GM18868 (cell line): ENCODE measurements around the gene STK32C.
"Not testable (repeated sequence)": the region's sequence is repeated elsewhere in the genome, so short reads cannot be mapped to it uniquely, and the experiment has no call there.

Experiments
- ATAC-seq: cut with Tn5 transposase; IDR thresholded peaks from one replicate; pipeline ENCODE4 v1.9.1; 2021; ENCODE audit warnings: mild to moderate bottlenecking, moderate library complexity; ENCODE audit not compliant: unreplicated experiment

Gene STK32C

DNA sequence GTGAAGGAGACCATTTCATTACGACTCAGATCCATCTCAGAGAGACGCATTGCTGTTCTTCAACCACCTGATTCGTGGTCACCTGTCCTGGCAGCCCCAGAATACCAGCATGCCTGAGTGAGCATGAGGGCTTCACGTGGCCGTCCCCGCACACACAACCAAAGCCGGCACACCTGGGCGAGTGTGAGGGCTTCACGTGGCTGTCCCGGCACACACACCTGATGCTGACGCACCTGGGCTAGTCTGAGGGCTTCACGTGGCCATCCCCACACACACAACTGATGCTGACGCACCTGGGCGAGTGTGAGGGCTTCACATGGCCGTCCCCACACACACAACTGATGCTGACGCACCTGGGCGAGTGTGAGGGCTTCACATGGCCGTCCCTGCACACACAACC lies 86.8 kb downstream of the STK32C start:
- ATAC-seq = not testable (repeated sequence)

DNA sequence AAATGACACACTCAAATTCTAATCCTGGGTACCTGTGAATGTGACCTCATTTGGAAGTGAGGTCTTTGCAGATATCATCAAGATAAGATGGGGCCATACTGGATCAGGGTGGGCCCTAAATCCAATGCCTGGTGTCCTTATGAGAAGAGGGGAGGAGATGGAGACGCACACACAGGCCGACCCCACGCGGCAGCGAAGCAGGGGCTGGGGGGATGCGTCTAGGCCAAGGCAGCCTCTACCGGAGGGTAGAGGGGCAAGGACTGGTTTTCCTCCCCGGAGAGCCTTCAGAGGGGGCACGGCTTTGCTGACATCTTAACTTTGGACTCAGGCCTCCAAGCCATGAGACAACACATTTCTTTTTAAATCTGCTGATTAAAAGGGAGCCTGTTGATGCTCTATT lies 87.7 kb downstream of the STK32C start:
- no peak for ATAC-seq

DNA sequence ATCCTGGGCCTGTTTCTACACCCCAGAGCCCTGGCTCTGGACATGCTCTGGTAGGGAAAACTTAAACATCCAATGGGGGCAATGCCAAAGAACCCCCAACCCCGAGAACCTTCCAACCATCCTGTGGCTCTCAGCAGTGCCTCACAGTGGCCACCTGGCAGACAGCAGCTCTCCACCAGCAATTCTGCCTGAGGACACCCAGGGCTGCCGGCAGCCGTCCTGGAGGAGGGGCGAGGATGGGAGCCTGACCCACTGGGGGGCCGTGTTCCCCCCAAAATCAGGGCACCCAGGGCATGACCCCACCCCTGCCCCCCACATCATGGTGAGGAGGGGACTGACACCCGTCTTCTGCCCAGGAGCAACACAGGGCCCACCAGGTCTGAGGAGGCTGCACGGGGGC lies 88.3 kb downstream of the STK32C start:
- ATAC-seq = no peak

DNA sequence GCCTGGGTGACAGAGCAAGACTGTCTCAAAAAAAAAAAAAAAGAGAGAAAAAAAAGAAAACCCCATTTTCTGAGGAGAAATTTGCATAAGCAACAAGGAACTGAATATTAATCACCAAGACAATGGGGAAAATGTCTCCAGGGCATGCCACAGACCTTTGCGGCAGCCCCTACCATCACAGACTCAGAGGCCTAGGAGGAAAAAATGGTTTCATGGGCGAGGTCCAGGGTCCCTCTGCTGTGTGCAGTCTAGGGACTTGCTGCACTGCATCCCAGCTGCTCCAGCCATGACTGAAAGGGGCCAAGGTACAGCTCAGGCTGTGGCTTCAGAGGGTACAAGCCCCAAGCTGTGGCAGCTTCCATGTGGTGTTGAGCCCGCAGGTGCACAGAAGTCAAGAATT lies 91.3 kb downstream of the STK32C start:
- ATAC-seq = not testable (repeated sequence)

DNA sequence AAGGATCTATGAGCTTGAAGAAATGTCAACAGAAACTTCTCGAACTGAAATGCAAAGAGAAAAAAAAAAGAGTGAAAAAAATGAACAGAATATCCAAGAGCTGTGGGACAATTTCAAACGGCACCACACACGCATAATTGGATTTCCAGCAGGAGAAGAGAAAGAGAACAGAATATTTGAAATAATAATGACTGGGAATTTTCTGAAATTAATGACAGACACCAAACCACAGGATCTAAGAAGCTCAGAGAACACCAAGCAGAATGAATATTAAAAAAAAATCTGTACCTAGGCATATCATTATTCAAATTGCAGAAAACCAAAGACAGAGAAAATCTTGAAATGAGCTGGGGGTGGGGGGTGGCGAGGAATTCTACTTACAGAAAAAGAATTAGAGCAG lies 93.8 kb downstream of the STK32C start:
- no peak for ATAC-seq

DNA sequence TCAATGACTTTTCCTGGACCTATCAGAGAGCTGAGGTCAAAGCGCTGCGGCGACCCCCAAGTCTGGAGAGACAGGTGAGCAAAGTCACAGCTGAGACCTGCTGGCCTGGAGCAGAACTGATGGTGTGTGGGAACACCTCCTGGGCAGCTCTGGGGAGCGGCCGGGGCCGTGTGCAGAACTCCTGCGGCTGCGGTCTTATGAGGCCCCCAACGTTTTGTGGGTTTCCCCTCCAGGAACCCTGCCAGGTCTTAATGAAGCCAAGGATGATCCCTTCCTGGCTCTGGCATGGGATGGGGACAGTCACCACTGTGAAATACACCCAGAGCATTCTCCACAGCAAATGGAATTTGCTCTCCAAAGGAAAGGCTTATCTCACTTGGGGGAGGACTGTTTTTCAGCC lies 94.9 kb downstream of the STK32C start:
- no peak for ATAC-seq

DNA sequence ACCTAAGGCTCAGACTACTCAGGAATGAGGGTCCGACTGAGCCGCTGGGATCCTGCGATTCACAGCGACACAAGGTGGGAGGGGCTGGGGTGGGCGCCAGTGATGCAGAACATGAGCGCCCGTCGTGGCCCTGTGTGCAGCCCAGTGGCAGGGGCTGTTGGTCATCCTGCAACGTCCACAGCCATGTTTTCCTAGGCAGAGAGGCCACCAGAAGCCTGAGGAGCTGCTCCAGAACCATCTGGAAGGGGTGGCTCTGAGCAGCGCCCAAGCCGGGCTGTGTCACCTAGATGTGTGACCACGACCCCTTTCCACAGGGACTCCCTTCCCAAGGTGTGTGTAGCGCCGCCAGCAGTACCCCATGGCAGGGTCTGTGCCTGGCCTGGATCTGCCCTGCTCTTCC lies 96.5 kb downstream of the STK32C start:
- ATAC-seq = no peak

DNA sequence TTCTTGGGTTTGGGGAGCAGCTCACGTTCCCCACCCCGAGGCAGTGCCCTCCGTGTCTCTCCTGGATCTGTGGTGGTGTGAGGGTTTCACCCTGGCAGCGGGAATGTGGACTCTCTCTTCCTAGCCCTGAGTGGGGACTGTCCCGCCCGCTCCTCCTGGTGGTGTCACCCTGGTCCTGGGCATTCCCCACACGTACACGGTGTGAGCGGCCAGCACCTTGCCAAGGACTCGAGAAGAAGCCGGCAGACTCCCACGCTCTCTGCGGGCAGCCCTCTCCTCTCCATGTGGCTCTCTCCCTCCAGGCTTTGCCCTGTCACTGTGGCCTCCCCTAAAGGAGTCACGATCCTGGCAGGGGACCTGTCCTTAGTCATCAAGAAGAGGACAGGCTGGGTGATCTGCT lies 97.0 kb downstream of the STK32C start:
- no peak for ATAC-seq

DNA sequence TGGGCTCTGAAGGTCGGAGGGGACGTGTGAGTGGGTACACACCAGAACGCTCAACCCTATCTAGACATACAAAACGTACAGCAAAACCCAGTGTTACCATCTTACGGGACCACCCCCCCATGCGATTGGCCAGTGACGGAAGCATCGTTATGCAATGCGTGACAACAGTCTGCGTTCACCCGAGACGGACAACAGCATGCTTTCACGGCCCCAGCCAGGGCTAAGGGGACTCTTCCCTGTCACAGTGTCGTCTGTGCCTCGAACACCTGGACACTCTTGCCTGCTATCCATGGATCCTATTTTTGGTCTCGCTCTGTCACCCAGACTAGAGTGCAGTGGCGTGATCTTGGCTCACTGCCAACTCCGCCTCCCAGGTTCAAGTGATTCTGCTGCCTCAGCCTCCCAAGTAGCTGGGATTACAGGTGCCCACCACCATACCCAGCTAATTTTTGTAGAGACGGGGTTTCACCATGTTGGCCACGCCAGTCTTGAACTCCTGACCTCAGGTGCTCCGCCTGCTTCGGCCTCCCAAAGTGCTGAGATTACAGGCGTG lies 97.7 kb downstream of the STK32C start:
- no peak for ATAC-seq

DNA sequence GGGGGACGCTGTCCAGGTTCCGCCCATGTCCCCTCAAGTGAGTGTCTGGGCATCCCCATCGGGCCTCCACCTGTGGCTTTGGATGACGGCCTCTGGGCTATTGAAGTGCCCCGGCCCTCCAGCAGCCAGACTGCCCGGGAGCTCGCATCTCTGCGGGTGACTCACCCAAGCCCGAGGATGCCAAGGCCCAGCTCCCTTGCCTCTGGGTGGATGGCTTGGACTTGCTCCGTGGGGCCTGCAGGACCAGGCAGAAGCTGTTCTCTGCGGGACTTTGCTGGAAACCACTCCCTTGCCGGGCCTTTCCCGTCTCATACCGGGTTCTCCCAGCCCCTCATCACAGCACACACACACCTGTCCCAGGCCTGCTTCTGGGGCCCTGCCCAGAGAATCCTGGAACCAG lies 98.6 kb downstream of the STK32C start:
- ATAC-seq = no peak

DNA sequence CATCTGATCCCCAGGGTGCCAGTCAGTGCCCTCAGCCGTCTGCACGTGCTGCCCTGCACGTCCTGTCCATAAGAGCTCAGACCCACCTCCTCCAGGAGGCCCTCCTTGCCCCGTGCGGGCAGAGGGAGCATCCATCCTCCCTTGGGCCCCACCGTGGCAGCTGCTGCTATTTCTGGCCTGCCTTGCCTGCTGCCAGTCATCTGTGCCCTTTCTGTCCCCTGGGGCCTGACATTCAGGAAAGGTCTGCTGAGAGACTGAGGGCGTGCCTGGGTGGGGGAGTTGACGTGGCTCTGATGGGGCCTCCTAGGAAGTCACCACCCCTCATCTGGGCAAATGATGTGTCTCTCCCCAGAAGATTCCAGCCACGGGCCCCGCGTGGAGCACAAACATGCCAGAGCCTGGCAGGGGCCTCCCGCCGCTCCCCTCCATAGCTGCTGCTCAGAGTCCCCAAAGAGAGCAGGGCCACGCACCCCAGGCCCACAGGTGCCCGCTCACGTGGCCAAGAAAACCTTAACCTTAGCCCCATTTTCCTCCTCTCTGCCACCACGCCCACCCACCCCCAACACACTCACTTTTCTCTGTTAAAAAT lies 99.2 kb downstream of the STK32C start:
- ATAC-seq = no peak

DNA sequence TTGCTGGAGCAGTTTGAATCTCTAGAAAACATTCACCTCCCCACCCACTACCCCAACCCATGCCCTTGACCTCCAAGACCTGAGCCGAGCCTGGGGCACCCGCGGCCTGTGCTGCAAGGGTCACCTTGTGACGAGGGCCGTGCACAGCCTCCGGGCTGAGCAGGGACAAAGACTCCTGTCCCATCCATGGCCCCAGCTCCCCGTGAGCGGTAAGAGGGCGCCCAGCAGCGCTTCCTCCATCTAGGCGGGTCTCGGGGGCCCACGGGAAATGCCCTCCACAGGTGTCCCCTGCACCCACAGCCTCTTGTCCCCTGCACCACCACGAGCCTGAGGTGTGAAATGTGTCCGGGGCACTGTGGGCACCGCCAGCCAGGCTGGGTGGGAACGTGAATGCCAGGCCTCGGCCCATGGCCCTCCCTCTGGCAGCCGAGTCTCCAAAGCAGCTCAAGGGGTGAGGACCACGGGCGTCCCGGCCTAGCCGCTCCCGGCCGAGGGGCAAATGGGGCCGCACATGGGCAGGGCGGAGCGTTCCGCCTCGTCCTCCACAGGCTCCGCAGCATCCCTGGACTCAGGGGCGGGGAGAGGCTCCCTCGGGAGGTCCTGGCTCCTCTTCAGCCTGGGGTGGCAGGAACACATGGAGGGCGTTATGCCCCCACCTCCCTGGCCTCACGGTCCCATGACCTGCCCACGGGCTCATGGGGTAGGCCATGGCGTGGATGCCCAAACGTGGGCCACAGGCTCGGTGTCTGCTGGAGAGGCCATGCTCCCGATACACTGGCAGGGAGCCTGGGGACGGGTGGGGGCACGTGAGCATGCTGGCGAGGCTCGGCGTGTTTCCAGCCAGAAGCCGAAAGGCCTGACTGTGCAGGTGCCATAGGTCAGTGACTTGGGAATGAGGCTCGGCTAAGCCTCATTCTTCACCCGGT lies 100.0 kb downstream of the STK32C start:
- no peak for ATAC-seq

DNA sequence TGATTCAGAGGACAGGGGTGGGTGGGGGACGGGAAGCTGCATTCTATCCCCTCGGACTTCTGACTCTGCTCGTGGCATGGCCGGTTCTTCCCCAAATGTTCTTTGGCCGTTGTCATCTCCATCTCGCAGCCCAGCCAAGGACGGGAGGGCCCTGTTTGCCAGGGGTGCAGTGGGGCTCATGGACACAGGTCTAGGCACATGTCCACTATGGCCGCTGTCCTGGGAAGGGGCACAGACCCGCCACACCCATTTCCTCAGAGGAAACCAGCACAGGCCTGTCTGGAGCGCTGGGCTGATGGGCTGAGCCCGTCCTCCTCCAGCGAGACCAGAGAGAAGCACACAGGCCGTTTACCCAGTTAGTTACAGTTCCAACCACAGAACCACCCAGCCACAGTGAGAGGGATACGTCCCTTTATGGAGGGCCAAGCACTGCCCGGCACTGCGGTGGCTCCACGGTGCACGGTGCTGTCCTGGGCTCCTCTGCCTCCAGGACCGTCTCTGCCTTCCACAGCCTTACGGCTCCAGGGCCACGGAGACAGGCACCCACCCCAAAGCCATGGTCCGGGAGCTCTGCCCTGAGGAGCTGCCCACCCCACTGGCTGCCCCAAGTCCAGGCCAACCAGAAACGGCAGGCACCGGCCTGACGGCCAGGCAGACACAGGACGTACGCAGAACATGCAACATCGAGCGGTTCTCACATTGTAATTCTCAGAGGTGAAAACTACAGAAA lies 100.8 kb downstream of the STK32C start:
- ATAC-seq = no peak

DNA sequence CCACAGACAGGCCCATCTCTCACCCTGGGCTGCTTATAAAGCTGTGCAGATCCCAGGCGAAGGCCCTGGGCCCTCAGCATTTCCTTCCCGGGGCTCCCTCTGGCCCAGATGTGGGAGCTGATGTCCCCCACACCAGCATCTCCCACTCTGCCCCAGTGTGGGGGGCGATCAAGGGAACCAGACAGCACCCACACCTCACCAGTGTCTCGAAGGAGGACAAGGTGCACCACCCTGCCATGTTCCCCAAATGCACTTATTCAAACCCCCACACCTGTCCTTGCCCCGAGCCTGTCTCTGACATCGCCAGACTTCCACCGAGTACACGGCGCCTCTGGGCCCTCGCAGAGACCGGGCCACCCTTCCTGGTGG lies 101.4 kb downstream of the STK32C start:
- no peak for ATAC-seq

DNA sequence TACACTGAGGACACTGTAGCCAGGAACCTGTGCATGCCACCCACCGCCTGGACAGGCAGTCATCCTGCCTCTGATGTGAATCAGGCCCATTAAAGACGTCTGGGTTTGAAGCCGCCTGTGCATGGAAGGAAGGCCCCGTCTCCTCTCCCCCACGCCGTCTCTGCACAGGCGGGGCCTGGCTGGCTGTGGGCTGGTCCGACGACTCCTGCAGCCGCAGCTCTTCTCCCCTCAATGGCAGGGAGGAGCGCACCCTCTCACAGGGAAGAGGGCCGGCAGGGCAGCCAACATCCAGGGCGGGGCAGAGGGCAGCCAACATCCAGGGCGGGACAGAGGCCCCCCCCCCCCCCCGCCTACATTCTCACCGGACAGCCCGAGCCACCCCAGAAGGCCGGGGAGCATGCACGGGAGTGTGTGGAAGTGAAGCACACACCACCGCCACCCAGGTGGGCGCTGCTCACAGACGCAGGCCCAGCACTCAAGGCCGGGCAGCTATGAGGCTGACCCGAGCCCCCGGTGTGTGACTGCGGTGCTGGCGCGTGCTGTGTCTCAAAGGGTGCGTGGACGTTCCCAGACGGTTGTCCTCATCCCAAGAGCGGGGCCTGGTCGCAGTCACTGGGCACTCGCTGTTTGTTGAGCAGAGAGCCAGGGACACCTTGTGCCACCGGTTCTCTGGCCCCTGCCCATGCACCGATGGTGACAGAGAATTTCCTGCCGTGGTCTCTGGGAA lies 101.9 kb downstream of the STK32C start:
- ATAC-seq = no peak

DNA sequence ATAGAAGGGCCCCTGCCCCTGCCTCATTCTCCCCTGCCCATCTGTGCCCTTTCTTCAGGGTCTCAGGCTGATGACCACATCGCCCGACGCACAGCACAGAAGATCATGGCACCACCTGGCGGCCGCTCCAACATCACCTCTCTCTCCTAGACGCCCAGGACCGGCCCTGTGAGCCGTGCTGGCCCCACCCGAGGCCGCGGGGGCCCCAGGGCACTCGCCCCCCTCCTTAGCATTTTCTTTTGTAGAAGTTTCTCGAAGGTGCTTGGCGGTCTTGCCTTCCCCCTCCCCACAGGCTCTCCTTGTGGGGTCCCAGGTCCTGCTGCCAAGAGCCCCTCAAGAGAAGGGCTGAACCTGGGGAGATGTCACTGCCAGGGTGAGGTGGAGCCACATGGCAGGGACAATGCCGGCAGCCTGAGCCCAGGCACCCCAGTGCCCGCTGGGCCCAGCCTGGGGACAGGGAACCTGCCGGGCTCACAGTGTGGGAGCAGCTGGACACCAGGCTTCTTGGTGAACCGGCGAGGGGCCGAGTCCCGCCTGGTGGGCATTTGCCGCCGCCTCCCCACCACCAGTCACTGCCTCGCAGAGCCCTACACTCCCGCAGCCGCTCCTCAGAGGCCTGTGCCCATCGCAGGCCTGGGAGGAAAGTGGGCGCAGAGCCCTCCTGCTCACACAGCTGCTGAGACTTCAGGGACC lies 102.8 kb downstream of the STK32C start:
- no peak for ATAC-seq

DNA sequence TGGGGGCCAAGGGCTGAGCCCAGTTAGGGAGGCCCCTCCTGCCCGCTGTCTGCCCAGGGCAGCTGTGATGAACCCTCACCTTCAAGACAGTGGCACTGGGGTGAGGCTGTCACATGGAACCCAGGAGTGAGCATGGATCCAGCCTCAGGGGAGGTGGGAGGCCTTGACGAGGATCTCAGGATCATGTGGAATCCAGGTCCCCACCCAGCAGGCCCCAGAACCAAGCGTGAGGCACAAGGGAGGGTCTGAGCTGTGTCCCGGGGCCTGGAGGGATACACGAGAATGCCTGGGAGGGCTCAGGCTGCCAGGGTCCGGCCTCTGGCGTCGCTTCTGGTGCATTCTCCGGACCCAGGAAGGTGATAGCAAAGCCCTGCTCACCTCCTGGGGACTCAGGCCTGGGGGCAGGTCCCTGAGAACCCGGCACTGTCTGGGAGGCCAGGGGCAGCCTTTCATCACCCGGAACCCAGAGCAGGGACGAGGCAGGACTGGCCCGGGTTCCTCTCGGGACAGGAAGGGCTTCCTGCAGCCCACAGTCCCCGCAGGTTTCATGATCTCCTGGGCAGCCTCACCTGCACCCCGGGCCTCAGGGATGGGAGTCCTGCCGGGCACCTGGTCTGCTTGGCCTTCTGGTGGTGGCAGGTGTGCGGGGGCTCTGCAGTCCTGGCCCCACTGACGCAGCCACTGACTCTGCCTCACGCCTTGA lies 103.5 kb downstream of the STK32C start:
- ATAC-seq = no peak

DNA sequence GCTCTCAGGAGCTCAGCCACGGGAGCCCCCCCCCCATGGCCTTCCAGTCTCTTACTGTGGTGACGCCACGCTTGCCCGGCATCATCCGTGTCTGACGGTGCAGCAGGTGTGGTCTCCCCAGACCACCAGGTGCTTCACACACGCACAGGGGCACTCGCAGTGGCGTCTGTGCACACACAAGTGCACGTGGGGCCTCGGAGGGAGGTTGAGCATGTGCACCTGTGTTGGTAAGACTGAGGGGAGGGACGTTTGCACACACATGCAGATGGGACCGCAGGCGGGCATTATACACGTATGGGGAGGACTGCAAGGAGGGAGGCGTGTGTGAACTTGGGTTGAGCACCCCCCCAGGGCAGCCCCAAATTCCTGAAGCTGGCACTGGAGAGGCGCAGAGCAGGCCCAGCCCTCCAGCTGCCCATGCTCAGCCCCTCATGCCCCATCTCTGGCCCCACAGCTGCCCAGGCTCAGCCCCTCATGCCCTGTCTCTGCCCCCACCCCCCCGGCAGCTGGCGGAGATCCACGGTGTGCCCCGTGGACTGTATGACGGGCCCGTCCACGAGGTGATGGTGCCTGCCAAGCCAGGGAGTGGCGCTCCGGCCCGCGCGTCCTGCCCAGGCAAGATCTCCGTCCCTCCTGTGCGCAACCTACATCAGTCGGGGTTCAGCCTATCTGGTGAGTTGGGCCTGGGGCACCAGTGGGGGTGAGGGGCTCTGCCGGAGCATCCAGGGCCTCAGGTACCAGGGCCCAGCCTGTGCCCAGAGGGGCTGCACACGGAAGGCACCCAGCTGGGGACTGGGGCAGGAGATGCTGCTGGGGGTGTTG lies 104.3 kb downstream of the STK32C start:
- no peak for ATAC-seq
